GM15510 (cell line): ENCODE measurements around the gene GCFC2.

Source experiments
- POLR2A ChIP-seq: IDR thresholded peaks from 3 replicates; pipeline ENCODE4 v1.6.1; 2011; ENCODE audit warnings: borderline replicate concordance; ENCODE audit not compliant: insufficient read length; ENCODE audit errors: extremely low read depth

Gene GCFC2

GRCh38 chr2:75646090-75646582 is 64.6 kb downstream of the GCFC2 start:
- TF ChIP-seq POLR2A = no peak

GRCh38 chr2:75645643-75646042 is 65.1 kb downstream of the GCFC2 start:
- TF ChIP-seq POLR2A = no peak

GRCh38 chr2:75643980-75644379 is 66.7 kb downstream of the GCFC2 start:
- TF ChIP-seq POLR2A = no peak

GRCh38 chr2:75641587-75641986 is 69.1 kb downstream of the GCFC2 start:
- no peak for TF ChIP-seq POLR2A

- TF ChIP-seq POLR2A = no peak
These were observed 70.0 kb downstream of the GCFC2 start for GRCh38 chr2:75640621-75641121.

GRCh38 chr2:75637568-75637967 is 73.1 kb downstream of the GCFC2 start:
- no peak for TF ChIP-seq POLR2A

- TF ChIP-seq POLR2A = no peak
These were observed 75.8 kb downstream of the GCFC2 start for GRCh38 chr2:75634945-75635344.

GRCh38 chr2:75633620-75634019 is 77.1 kb downstream of the GCFC2 start:
- no peak for TF ChIP-seq POLR2A

GRCh38 chr2:75632813-75633212 is 77.9 kb downstream of the GCFC2 start:
- TF ChIP-seq POLR2A = no peak

- TF ChIP-seq POLR2A = no peak
These were observed 78.5 kb downstream of the GCFC2 start for GRCh38 chr2:75632091-75632701.

- no peak for TF ChIP-seq POLR2A
These were observed 82.7 kb downstream of the GCFC2 start for GRCh38 chr2:75627902-75628504.

GRCh38 chr2:75622929-75623328 is 87.8 kb downstream of the GCFC2 start:
- no peak for TF ChIP-seq POLR2A

GRCh38 chr2:75622500-75622899 is 88.2 kb downstream of the GCFC2 start:
- no peak for TF ChIP-seq POLR2A

GRCh38 chr2:75621228-75621627 is 89.5 kb downstream of the GCFC2 start:
- no peak for TF ChIP-seq POLR2A

GRCh38 chr2:75619956-75620740 is 90.6 kb downstream of the GCFC2 start:
- TF ChIP-seq POLR2A = no peak
